Measurements from ENCODE around the gene CD274. TPM values are rescaled to one million over a fixed set of nuclear protein-coding genes. Genes with fewer than 3 reads are reported as not detected.
"Not testable (repeated sequence)": the region's sequence is repeated elsewhere in the genome, so short reads cannot be mapped to it uniquely, and the experiment has no call there.

CD274 gene
- polyA plus RNA-seq, 1 experiment, result 3.8 TPM

DNA sequence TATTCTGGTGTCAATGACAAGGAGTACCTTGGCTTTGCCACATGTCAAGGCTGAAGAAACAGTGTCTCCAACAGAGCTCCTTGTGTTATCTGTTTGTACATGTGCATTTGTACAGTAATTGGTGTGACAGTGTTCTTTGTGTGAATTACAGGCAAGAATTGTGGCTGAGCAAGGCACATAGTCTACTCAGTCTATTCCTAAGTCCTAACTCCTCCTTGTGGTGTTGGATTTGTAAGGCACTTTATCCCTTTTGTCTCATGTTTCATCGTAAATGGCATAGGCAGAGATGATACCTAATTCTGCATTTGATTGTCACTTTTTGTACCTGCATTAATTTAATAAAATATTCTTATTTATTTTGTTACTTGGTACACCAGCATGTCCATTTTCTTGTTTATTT, 19.8 kb downstream of the CD274 start:
- Histone ChIP-seq H3K27me3 (ENCODE audit: control insufficient read depth, insufficient read depth, low read length) (no peaks in the 10 kb centered on the region), H3K4me3 (ENCODE audit: low read depth, low read length) (no peak overlapping the region), H3K36me3 (ENCODE audit: control insufficient read depth, insufficient read depth, low read length) (peaks cover 1% of the 10 kb centered on the region)
- ChIA-PET POLR2A (no interaction called here), CTCF (interaction anchor here (0.6 to 0.7 kb wide), 2 partner anchors 28 to 1833 kb away, joined by 3 read pairs; no protein-coding TSS in a partner anchor)
- no peak for DNase-seq (ENCODE audit: low read depth)
- TF ChIP-seq, protein P1, sequence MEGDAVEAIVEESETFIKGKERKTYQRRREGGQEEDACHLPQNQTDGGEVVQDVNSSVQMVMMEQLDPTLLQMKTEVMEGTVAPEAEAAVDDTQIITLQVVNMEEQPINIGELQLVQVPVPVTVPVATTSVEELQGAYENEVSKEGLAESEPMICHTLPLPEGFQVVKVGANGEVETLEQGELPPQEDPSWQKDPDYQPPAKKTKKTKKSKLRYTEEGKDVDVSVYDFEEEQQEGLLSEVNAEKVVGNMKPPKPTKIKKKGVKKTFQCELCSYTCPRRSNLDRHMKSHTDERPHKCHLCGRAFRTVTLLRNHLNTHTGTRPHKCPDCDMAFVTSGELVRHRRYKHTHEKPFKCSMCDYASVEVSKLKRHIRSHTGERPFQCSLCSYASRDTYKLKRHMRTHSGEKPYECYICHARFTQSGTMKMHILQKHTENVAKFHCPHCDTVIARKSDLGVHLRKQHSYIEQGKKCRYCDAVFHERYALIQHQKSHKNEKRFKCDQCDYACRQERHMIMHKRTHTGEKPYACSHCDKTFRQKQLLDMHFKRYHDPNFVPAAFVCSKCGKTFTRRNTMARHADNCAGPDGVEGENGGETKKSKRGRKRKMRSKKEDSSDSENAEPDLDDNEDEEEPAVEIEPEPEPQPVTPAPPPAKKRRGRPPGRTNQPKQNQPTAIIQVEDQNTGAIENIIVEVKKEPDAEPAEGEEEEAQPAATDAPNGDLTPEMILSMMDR (IDR thresholded peaks at IDR 0.05; ENCODE audit: insufficient read depth, low read depth, low read length), result 0 out of 2 replicates have a peak, but pooled peaks have one; percentile 8

DNA sequence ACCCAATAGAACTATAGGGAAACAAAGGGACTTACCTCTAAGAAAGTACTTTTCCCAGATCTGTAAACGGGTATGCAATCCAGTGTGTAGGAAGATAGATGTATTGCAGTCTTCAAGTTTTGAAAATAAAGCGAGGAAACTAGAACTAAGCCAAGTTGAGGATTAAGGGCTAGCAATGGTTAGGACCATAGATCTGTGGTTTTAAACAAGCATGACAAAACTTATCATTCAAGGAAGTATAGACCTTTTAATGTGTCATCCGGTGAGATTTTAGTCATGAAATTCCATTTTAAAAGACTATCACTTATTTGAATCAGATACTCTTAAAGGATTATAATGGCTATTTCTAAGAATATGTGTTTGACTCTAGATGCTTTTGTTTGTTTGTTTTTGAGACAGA, 20.5 kb downstream of the CD274 start:
- ChIA-PET POLR2A (no interaction called here), CTCF (no interaction called here)
- H3K27me3 ChIP-seq (ENCODE audit: control insufficient read depth, insufficient read depth, low read length), result no peaks in the 10 kb centered on the region
- no peaks in the 10 kb centered on the region; the same call in 1 of the 2 replicates for H3K36me3 ChIP-seq (ENCODE audit: control insufficient read depth, insufficient read depth, low read length)
- no peak for DNase-seq (ENCODE audit: low read depth)
- TF ChIP-seq, protein P1 (IDR thresholded peaks at IDR 0.05; ENCODE audit: insufficient read depth, low read depth, low read length), result no peak
- no peak overlapping the region for H3K4me3 ChIP-seq (ENCODE audit: low read depth, low read length)

DNA sequence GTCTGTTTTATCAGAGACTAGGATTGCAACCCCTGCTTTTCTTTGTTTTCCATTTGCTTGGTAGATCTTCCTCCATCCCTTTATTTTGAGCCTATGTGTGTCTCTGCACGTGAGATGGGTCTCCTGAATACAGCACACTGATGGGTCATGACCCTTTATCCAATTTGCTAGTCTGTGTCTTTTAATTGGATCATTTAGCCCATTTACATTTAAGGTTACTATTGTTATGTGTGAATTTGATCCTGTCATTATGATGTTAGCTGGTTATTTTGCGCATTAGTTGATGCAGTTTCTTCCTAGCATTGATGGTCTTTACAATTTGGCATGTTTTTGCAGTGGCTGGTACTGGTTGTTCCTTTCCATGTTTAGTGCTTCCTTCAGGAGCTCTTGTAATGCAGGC, 25.3 kb downstream of the CD274 start:
- H3K36me3 ChIP-seq (ENCODE audit: control insufficient read depth, insufficient read depth, low read length); DNase-seq (ENCODE audit: low read depth); CTCF ChIA-PET; H3K27me3 ChIP-seq (ENCODE audit: control insufficient read depth, insufficient read depth, low read length); POLR2A ChIA-PET; H3K4me3 ChIP-seq (ENCODE audit: low read depth, low read length): not testable (repeated sequence)

GRCh38 chr9:5478206-5478605, 27.9 kb downstream of the CD274 start:
- TF ChIP-seq, protein P1 (IDR thresholded peaks at IDR 0.05; ENCODE audit: insufficient read depth, low read depth, low read length), result no peak
- Histone ChIP-seq H3K27me3 (ENCODE audit: control insufficient read depth, insufficient read depth, low read length) (no peaks in the 10 kb centered on the region), H3K36me3 (ENCODE audit: control insufficient read depth, insufficient read depth, low read length) (no peaks in the 10 kb centered on the region), H3K4me3 (ENCODE audit: low read depth, low read length) (no peak overlapping the region)
- CTCF ChIA-PET, result no interaction called here
- POLR2A ChIA-PET, result no interaction called here
- DNase-seq (ENCODE audit: low read depth), result no peak

DNA sequence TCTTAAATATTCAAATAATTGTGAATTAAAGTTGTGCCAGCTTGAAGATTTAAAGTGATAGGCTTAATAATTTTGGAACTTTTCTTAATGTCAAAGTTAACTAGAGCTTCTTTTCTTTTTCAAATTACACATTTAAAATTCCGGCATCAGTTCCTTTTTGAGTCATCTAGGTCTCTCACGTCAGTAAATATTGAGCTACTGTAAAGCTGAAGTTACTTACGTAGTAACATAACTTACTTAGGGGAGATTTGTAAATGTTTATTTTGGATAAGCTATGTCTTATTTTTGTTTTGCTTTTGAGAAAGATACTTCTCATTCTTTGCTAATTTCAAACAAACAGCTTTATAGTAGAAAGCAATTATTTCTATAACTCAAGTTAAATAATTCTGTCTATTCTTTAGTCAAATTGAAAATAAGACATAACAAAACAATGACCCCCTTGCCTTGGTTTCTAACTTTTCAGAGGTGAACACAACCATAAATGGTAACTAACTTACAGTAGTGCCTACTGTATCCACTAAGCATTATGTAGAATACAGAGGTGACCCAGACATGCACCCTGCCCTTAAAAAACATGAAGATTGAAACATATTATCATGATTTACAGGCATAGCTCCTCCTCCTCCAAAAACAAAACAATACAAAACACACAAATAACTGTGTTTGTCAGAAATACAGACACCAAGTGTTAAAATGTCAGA, 29.8 kb downstream of the CD274 start:
- ChIA-PET CTCF (interaction anchor here (0.9 kb wide), 1 partner anchor 13 kb away, joined by 3 read pairs; no protein-coding TSS in a partner anchor), POLR2A (no interaction called here)
- TF ChIP-seq, protein P1 (IDR thresholded peaks at IDR 0.05; ENCODE audit: insufficient read depth, low read depth, low read length), result no peak
- H3K36me3 ChIP-seq (ENCODE audit: control insufficient read depth, insufficient read depth, low read length), result no peaks in the 10 kb centered on the region
- DNase-seq (ENCODE audit: low read depth), result no peak
- no peak overlapping the region for H3K4me3 ChIP-seq (ENCODE audit: low read depth, low read length)
- no peaks in the 10 kb centered on the region for H3K27me3 ChIP-seq (ENCODE audit: control insufficient read depth, insufficient read depth, low read length)

- no peak for DNase-seq (ENCODE audit: low read depth)
- no peak overlapping the region for H3K4me3 ChIP-seq (ENCODE audit: low read depth, low read length)
- no peaks in the 10 kb centered on the region for H3K27me3 ChIP-seq (ENCODE audit: control insufficient read depth, insufficient read depth, low read length)
- no peaks in the 10 kb centered on the region for H3K36me3 ChIP-seq (ENCODE audit: control insufficient read depth, insufficient read depth, low read length)
- ChIA-PET CTCF (interaction anchor here (0.9 kb wide), 1 partner anchor 12 kb away, joined by 3 read pairs; no protein-coding TSS in a partner anchor), POLR2A (no interaction called here)
- TF ChIP-seq, protein P1 (IDR thresholded peaks at IDR 0.05; ENCODE audit: insufficient read depth, low read depth, low read length), result no peak
These were observed 30.6 kb downstream of the CD274 start for GRCh38 chr9:5480919-5481318.
